Neural cell (in vitro differentiated cells): ENCODE data around the gene BIK. TPM values are rescaled to one million over a fixed set of nuclear protein-coding genes. Genes with fewer than 3 reads are reported as not detected.

Source experiments
- H2AFZ ChIP-seq: fragments of 200-600, 300-800 bp; sonication (generic), shearing (Covaris generic); 2 replicates; pipeline ENCODE4 v1.6.0; 2014; ENCODE audit warnings: low read depth, mild to moderate bottlenecking, antibody characterized with exemption, low read length, moderate library complexity
- H3F3A ChIP-seq: fragments of 200-600 bp; shearing (Covaris generic); 2 replicates; pipeline ENCODE4 v1.6.1; 2016; ENCODE audit warnings: mild to moderate bottlenecking, moderate library complexity, mixed read lengths, antibody characterized with exemption, low read length; ENCODE audit not compliant: insufficient read depth, poor library complexity, severe bottlenecking
- H3K27ac ChIP-seq: fragments of 200-600, 300-800 bp; sonication (generic), shearing (Covaris generic); 2 replicates; pipeline ENCODE4 v1.5.1; 2014; ENCODE audit warnings: mild to moderate bottlenecking, low read length, moderate library complexity
- H3K27me3 ChIP-seq: fragments of 300-800, 200-600 bp; sonication (generic), shearing (Covaris generic); 2 replicates; pipeline ENCODE4 v1.6.0; 2014; ENCODE audit warnings: mild to moderate bottlenecking, low read depth, low read length, moderate library complexity; ENCODE audit not compliant: insufficient read depth
- H3K36me3 ChIP-seq: fragments of 300-800, 200-600 bp; sonication (generic), shearing (Covaris generic); 2 replicates; pipeline ENCODE4 v1.5.1; 2014; ENCODE audit warnings: mild to moderate bottlenecking, antibody characterized with exemption, low read length, moderate library complexity; ENCODE audit not compliant: insufficient read depth
- H3K4me2 ChIP-seq: fragments of 300-800, 200-600 bp; sonication (generic), shearing (Covaris generic); 2 replicates; pipeline ENCODE4 v1.6.0; 2014; ENCODE audit warnings: mild to moderate bottlenecking, low read length
- H3K4me3 ChIP-seq: fragments of 300-800, 200-600 bp; sonication (generic), shearing (Covaris generic); 2 replicates; pipeline ENCODE4 v1.5.1; 2014; ENCODE audit warnings: mild to moderate bottlenecking, low read length, moderate library complexity
- H3K79me2 ChIP-seq: fragments of 200-600 bp; shearing (Covaris generic); replicated peaks from 2 replicates; pipeline ENCODE4 v1.6.0; 2014; ENCODE audit warnings: mild to moderate bottlenecking, low read length, moderate library complexity; ENCODE audit not compliant: insufficient read depth
- H3K9ac ChIP-seq: fragments of 300-800, 200-600 bp; sonication (generic), shearing (Covaris generic); 2 replicates; pipeline ENCODE4 v1.6.1; 2016; ENCODE audit warnings: mild to moderate bottlenecking, low read length, mixed read lengths
- H3K9me2 ChIP-seq: fragments of 200-600 bp; shearing (Covaris generic); 2 replicates; pipeline ENCODE4 v1.6.1; 2016; ENCODE audit warnings: mild to moderate bottlenecking, low read length, mixed read lengths; ENCODE audit not compliant: insufficient read depth
- H3K9me3 ChIP-seq: fragments of 200-600, 300-800 bp; sonication (generic), shearing (Covaris generic); 2 replicates; pipeline ENCODE4 v1.6.1; 2016; ENCODE audit warnings: mild to moderate bottlenecking, mixed run types, low read length, moderate library complexity, mixed read lengths
- H4K20me1 ChIP-seq: fragments of 200-600 bp; shearing (Covaris generic); 2 replicates; pipeline ENCODE4 v1.6.1; 2016; ENCODE audit warnings: mild to moderate bottlenecking, mixed run types; ENCODE audit not compliant: insufficient read depth
- CTCF ChIP-seq: fragments of 450-650 bp; IDR thresholded peaks from 2 replicates; pipeline ENCODE4 v1.5.1; 2014; ENCODE audit warnings: antibody characterized with exemption, mild to moderate bottlenecking, moderate library complexity; ENCODE audit not compliant: poor library complexity, severe bottlenecking
- EP300 ChIP-seq: fragments of 450-650 bp; conservative IDR thresholded peaks from 2 replicates; pipeline ENCODE4 v1.6.1; 2014; ENCODE audit warnings: antibody characterized with exemption, mild to moderate bottlenecking, moderate library complexity; ENCODE audit not compliant: poor library complexity, severe bottlenecking
- EZH2 ChIP-seq: fragments of 200-600, 300-800 bp; shearing (Covaris generic), sonication (generic); IDR thresholded peaks from 2 replicates; pipeline ENCODE4 v1.6.1; 2014; ENCODE audit warnings: antibody characterized with exemption, low read length, borderline replicate concordance, mild to moderate bottlenecking; ENCODE audit not compliant: insufficient read depth, poor library complexity, severe bottlenecking
- MXI1 ChIP-seq: fragments of 450-650 bp; conservative IDR thresholded peaks from 2 replicates; pipeline ENCODE4 v1.6.1; 2014; ENCODE audit warnings: antibody characterized with exemption, mild to moderate bottlenecking; ENCODE audit not compliant: poor library complexity, severe bottlenecking
- POLR2AphosphoS5 ChIP-seq: IDR thresholded peaks from 2 replicates; pipeline ENCODE4 v1.6.1; 2012
- RAD21 ChIP-seq: fragments of 450-650 bp; conservative IDR thresholded peaks from 2 replicates; pipeline ENCODE4 v1.6.1; 2014; ENCODE audit warnings: antibody characterized with exemption, mild to moderate bottlenecking, moderate library complexity
- REST ChIP-seq: IDR thresholded peaks from 2 replicates; pipeline ENCODE4 v1.6.1; 2012; ENCODE audit warnings: borderline replicate concordance
- SMC3 ChIP-seq: fragments of 450-650 bp; conservative IDR thresholded peaks from 2 replicates; pipeline ENCODE4 v1.6.1; 2014; ENCODE audit warnings: antibody characterized with exemption, mild to moderate bottlenecking, moderate library complexity; ENCODE audit not compliant: poor library complexity
- TAF1 ChIP-seq: IDR thresholded peaks from 2 replicates; pipeline ENCODE4 v1.6.1; 2012; ENCODE audit warnings: low read depth
- polyA plus RNA-seq: library from polyadenylated mRNA; depleted of rRNA; stranded (reverse); fragments of >200 nt; gene quantifications from 2 replicates; pipeline ENCODE4 v1.2.3, GENCODE V29; 2014

The BIK gene
- polyA plus RNA-seq, 1 donor from 2014 or later: 3.1 TPM

- no peaks in the 10 kb centered on the region for H4K20me1 ChIP-seq
- H3K4me3 ChIP-seq: no peak overlapping the region
- H2AFZ ChIP-seq: no peak overlapping the region
- no peak overlapping the region for H3K9ac ChIP-seq
- H3K9me3 ChIP-seq: no peaks in the 10 kb centered on the region
- no peaks in the 10 kb centered on the region for H3K9me2 ChIP-seq
- no peak for TF ChIP-seq POLR2AphosphoS5
- TF ChIP-seq SMC3: no peak
- TF ChIP-seq MXI1: no peak
- TF ChIP-seq EZH2: no peak
- no peak for TF ChIP-seq RAD21
- TF ChIP-seq EP300: no peak
- no peak for TF ChIP-seq REST
- TF ChIP-seq CTCF: no peak
- TF ChIP-seq TAF1: no peak
- H3K79me2 ChIP-seq: no peaks in the 10 kb centered on the region
- no peak overlapping the region for H3K27ac ChIP-seq
- no peaks in the 10 kb centered on the region for H3K27me3 ChIP-seq
- H3F3A ChIP-seq: no peaks in the 10 kb centered on the region
- no peaks in the 10 kb centered on the region for H3K36me3 ChIP-seq
- H3K4me2 ChIP-seq: no peak overlapping the region
Observed at GRCh38 chr22:43131773-43132501, 21.4 kb downstream of the BIK start.

GRCh38 chr22:43133401-43133800, 22.9 kb downstream of the BIK start:
- no peaks in the 10 kb centered on the region for H3K36me3 ChIP-seq

More at GRCh38 chr22:43133401-43133800, 22.9 kb downstream of the BIK start:
- Histone ChIP-seq H3F3A (no peaks in the 10 kb centered on the region), H3K27ac (no peak overlapping the region), H3K9ac (no peak overlapping the region), H3K27me3 (no peaks in the 10 kb centered on the region), H3K9me2 (no peaks in the 10 kb centered on the region), H3K79me2 (no peaks in the 10 kb centered on the region), H3K4me3 (no peak overlapping the region), H3K9me3 (no peaks in the 10 kb centered on the region), H4K20me1 (no peaks in the 10 kb centered on the region), H3K4me2 (no peak overlapping the region), H2AFZ (no peak overlapping the region)
- TF ChIP-seq EP300: no peak
